Ishikawa (cell line): ENCODE measurements around the gene EPHB1.

Experiments used
- CEBPB ChIP-seq: IDR thresholded peaks from 2 replicates; pipeline ENCODE4 v1.6.1; 2012
- CREB1 ChIP-seq: IDR thresholded peaks from 2 replicates; pipeline ENCODE4 v1.6.1; 2012; ENCODE audit warnings: low read depth
- EGR1 ChIP-seq: IDR thresholded peaks from 2 replicates; pipeline ENCODE4 v1.6.1; 2012
- EP300 ChIP-seq: IDR thresholded peaks from 2 replicates; pipeline ENCODE4 v1.6.1; 2012; ENCODE audit warnings: borderline replicate concordance
- FOXM1 ChIP-seq: IDR thresholded peaks from 2 replicates; pipeline ENCODE4 v1.6.1; 2012; ENCODE audit warnings: low read depth, borderline replicate concordance
- NFIC ChIP-seq: IDR thresholded peaks from 2 replicates; pipeline ENCODE4 v1.6.1; 2012
- RAD21 ChIP-seq: IDR thresholded peaks from 2 replicates; pipeline ENCODE4 v1.6.1; 2012; ENCODE audit warnings: low read depth
- TAF1 ChIP-seq: IDR thresholded peaks from 2 replicates; pipeline ENCODE4 v1.6.1; 2012; ENCODE audit warnings: low read depth, mild to moderate bottlenecking
- TCF12 ChIP-seq: IDR thresholded peaks from 2 replicates; pipeline ENCODE4 v1.6.1; 2012; ENCODE audit warnings: low read depth
- TEAD4 ChIP-seq: IDR thresholded peaks from 2 replicates; pipeline ENCODE4 v1.6.1; 2012
- USF1 ChIP-seq: IDR thresholded peaks from 2 replicates; pipeline ENCODE4 v1.6.1; 2012
- YY1 ChIP-seq: IDR thresholded peaks from 2 replicates; pipeline ENCODE4 v1.6.1; 2012; ENCODE audit warnings: low read depth
- ZBTB7A ChIP-seq: IDR thresholded peaks from 2 replicates; pipeline ENCODE4 v1.6.1; 2012; ENCODE audit warnings: low read depth
- TF ChIP-seq, protein P1 (sequence below): IDR thresholded peaks from 2 replicates; pipeline ENCODE4 v1.6.1; 2012; ENCODE audit warnings: low read depth, mild to moderate bottlenecking
- TF ChIP-seq, protein P2 (sequence below): IDR thresholded peaks from 2 replicates; pipeline ENCODE4 v1.6.1; 2012

EPHB1 gene

DNA sequence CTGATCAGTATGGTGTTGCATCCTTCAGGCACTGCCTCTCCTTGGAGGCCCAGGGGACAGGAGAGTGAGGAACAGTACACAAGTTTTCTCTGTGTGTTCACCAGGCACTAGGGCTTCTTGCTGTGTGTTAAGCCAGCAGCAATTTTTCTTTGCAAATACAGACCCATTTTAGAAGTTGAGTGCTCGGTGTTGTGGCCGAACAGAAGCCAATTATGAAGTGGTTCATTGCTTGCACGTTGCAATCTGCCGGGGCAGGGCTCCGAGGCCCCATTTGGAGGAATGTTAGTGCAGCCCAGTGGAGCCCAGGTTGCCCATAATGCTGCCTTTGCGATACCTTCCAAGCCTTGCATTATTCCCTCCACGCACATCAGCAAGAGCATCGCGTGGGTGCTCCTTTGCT is 51.0 kb downstream of the EPHB1 start:
- TF ChIP-seq TCF12 (no peak), CREB1 (no peak), YY1 (no peak), TEAD4 (no peak), TAF1 (no peak), EP300 (no peak), CEBPB (no peak), NFIC (no peak), EGR1 (no peak)
- TF ChIP-seq, protein P1, sequence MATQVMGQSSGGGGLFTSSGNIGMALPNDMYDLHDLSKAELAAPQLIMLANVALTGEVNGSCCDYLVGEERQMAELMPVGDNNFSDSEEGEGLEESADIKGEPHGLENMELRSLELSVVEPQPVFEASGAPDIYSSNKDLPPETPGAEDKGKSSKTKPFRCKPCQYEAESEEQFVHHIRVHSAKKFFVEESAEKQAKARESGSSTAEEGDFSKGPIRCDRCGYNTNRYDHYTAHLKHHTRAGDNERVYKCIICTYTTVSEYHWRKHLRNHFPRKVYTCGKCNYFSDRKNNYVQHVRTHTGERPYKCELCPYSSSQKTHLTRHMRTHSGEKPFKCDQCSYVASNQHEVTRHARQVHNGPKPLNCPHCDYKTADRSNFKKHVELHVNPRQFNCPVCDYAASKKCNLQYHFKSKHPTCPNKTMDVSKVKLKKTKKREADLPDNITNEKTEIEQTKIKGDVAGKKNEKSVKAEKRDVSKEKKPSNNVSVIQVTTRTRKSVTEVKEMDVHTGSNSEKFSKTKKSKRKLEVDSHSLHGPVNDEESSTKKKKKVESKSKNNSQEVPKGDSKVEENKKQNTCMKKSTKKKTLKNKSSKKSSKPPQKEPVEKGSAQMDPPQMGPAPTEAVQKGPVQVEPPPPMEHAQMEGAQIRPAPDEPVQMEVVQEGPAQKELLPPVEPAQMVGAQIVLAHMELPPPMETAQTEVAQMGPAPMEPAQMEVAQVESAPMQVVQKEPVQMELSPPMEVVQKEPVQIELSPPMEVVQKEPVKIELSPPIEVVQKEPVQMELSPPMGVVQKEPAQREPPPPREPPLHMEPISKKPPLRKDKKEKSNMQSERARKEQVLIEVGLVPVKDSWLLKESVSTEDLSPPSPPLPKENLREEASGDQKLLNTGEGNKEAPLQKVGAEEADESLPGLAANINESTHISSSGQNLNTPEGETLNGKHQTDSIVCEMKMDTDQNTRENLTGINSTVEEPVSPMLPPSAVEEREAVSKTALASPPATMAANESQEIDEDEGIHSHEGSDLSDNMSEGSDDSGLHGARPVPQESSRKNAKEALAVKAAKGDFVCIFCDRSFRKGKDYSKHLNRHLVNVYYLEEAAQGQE, result no peak
- TF ChIP-seq, protein P2, sequence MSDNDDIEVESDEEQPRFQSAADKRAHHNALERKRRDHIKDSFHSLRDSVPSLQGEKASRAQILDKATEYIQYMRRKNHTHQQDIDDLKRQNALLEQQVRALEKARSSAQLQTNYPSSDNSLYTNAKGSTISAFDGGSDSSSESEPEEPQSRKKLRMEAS, result no peak

GRCh38 chr3:134846911-134847317 is 51.9 kb downstream of the EPHB1 start:
- no peak for TF ChIP-seq NFIC
- TF ChIP-seq YY1, result no peak
- TF ChIP-seq, protein P1, result peak; percentile 61
- TF ChIP-seq TCF12, result no peak
- no peak for TF ChIP-seq EP300

GRCh38 chr3:134847349-134847748 is 52.3 kb downstream of the EPHB1 start:
- no peak for TF ChIP-seq YY1
- TF ChIP-seq EGR1, result no peak
- no peak for TF ChIP-seq FOXM1
- no peak for TF ChIP-seq TCF12
- TF ChIP-seq, protein P1, result no peak
- TF ChIP-seq ZBTB7A, result no peak
- TF ChIP-seq RAD21, result no peak
- no peak for TF ChIP-seq USF1
- TF ChIP-seq, protein P2, result no peak
- TF ChIP-seq TEAD4, result no peak
- no peak for TF ChIP-seq TAF1
- no peak for TF ChIP-seq EP300
- TF ChIP-seq NFIC, result no peak
- TF ChIP-seq CREB1, result no peak
- TF ChIP-seq CEBPB, result no peak

DNA sequence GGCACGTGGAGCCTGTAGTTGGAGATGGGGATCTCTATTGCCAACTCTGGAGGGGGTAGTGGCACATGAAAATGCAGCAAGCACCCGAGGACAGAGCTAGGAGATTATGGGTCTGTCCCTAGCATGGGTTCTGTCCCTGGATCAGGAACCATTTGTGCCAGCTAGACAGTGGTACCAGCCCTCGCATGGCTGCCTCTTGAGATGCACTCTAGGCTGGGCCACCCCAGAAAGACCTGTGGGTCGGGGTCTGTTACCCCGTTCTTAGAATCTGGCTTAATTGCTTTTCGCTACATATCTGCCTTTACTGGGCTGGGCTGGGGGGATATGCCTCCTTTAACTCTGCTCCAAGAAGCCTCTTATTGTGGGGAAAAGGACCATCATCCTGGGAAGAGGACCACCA is 54.5 kb downstream of the EPHB1 start:
- TF ChIP-seq CEBPB (no peak), EP300 (no peak), FOXM1 (no peak), ZBTB7A (no peak)
- TF ChIP-seq, protein P1, result no peak
- TF ChIP-seq, protein P2, result no peak
